Measurements from ENCODE around the gene ITPR2. TPM values are rescaled to one million over a fixed set of nuclear protein-coding genes. Genes with fewer than 3 reads are reported as not detected.
A peak's percentile ranks its signal among the peaks of the same experiment; 100 is the strongest.

The ITPR2 gene
- total RNA-seq, 1 experiment from 2014 or later: 26.0 TPM

GRCh38 chr12:26848156-26848825 is 15.3 kb upstream of the ITPR2 start:
- no peaks in the 10 kb centered on the region for H3K9me3 ChIP-seq (ENCODE audit: insufficient read depth, low read depth)
- no peaks in the 10 kb centered on the region for H3K9me2 ChIP-seq (ENCODE audit: insufficient read depth)
- no peak overlapping the region for H3K27ac ChIP-seq
- ChIA-PET CTCF (no interaction called here), POLR2A (ENCODE audit: unreplicated experiment) (no interaction called here)
- H3K4me1 ChIP-seq (replicated peaks; ENCODE audit: insufficient read depth): peaks cover 11% of the 10 kb centered on the region
- no peaks in the 10 kb centered on the region for H3K36me3 ChIP-seq (ENCODE audit: low read depth)
- H3K79me2 ChIP-seq (ENCODE audit: low read depth): no peaks in the 10 kb centered on the region
- TF ChIP-seq EZH2 (IDR thresholded peaks at IDR 0.05; ENCODE audit: low read depth) (no peak), CTCF (conservative IDR thresholded peaks at IDR 0.05) (no peak)
- peaks cover 8% of the 10 kb centered on the region for H3F3A ChIP-seq (ENCODE audit: insufficient read depth, low read depth)
- intact Hi-C loops (cut with micrococcal nuclease; ENCODE audit: unreplicated experiment): no loop called here
- no peaks in the 10 kb centered on the region for H3K27me3 ChIP-seq (ENCODE audit: insufficient read depth, low read depth)
- no peak overlapping the region for H2AFZ ChIP-seq
- no peaks in the 10 kb centered on the region for H4K20me1 ChIP-seq (ENCODE audit: insufficient read depth)
- H3K4me2 ChIP-seq: peak overlapping the region; percentile 14; the same call in 1 of the 2 replicates
- BruUV-seq (replicated peaks): no TSS peak
- DNase-seq: peak in 1 of 2 experiments; percentile 61
- H3K4me3 ChIP-seq: no peak overlapping the region

GRCh38 chr12:26847431-26847830 is 14.4 kb upstream of the ITPR2 start:
- Histone ChIP-seq H3K27ac (no peak overlapping the region), H3K79me2 (ENCODE audit: low read depth) (no peaks in the 10 kb centered on the region), H3K4me1 (replicated peaks; ENCODE audit: insufficient read depth) (peaks cover 11% of the 10 kb centered on the region), H3K4me2 (no peak overlapping the region), H3K9me3 (ENCODE audit: insufficient read depth, low read depth) (no peaks in the 10 kb centered on the region), H3K27me3 (ENCODE audit: insufficient read depth, low read depth) (no peaks in the 10 kb centered on the region), H2AFZ (no peak overlapping the region), H3K36me3 (ENCODE audit: low read depth) (no peaks in the 10 kb centered on the region), H3F3A (ENCODE audit: insufficient read depth, low read depth) (peaks cover 8% of the 10 kb centered on the region), H3K9me2 (ENCODE audit: insufficient read depth) (no peaks in the 10 kb centered on the region), H3K4me3 (no peak overlapping the region), H4K20me1 (ENCODE audit: insufficient read depth) (no peaks in the 10 kb centered on the region)
- ChIA-PET POLR2A (ENCODE audit: unreplicated experiment) (no interaction called here), CTCF (interaction anchor here (0.6 to 0.7 kb wide), 3 partner anchors 38 to 775 kb away, joined by 3 to 4 read pairs (median 4); no protein-coding TSS in a partner anchor)
- intact Hi-C loops (cut with micrococcal nuclease; ENCODE audit: unreplicated experiment): no loop called here
- no TSS peak for BruUV-seq (replicated peaks)
- no peak for TF ChIP-seq EZH2 (IDR thresholded peaks at IDR 0.05; ENCODE audit: low read depth)
- DNase-seq: no peak

GRCh38 chr12:26846416-26846815 is 13.4 kb upstream of the ITPR2 start:
- Histone ChIP-seq H3K79me2 (ENCODE audit: low read depth) (no peaks in the 10 kb centered on the region), H3K36me3 (ENCODE audit: low read depth) (no peaks in the 10 kb centered on the region), H3K27me3 (ENCODE audit: insufficient read depth, low read depth) (no peaks in the 10 kb centered on the region), H2AFZ (no peak overlapping the region), H3K9me2 (ENCODE audit: insufficient read depth) (no peaks in the 10 kb centered on the region), H3K4me2 (no peak overlapping the region), H3K4me1 (replicated peaks; ENCODE audit: insufficient read depth) (peaks cover 11% of the 10 kb centered on the region), H3K4me3 (no peak overlapping the region), H4K20me1 (ENCODE audit: insufficient read depth) (no peaks in the 10 kb centered on the region), H3K9me3 (ENCODE audit: insufficient read depth, low read depth) (no peaks in the 10 kb centered on the region), H3K27ac (no peak overlapping the region), H3F3A (ENCODE audit: insufficient read depth, low read depth) (peaks cover 8% of the 10 kb centered on the region)
- TF ChIP-seq EZH2 (IDR thresholded peaks at IDR 0.05; ENCODE audit: low read depth) (no peak), CTCF (conservative IDR thresholded peaks at IDR 0.05) (no peak)
- no TSS peak for BruUV-seq (replicated peaks)
- intact Hi-C loops (cut with micrococcal nuclease; ENCODE audit: unreplicated experiment): no loop called here
- ChIA-PET POLR2A (ENCODE audit: unreplicated experiment) (interaction anchor here (0.5 to 0.6 kb wide), 3 partner anchors 167 to 1652 kb away, joined by 3 to 7 read pairs (median 3); partner anchors contain the start of genes DNAI7, ETFRF1 and TM7SF3), CTCF (interaction anchor here (1.5 kb wide), 1 partner anchor 13 kb away, joined by 5 read pairs; the partner anchor contains the start of gene ITPR2)
- no peak for DNase-seq

Measured in PC-9 (cell line).